Measurements from ENCODE around the gene CLIP1. TPM values are rescaled to one million over a fixed set of nuclear protein-coding genes. Genes with fewer than 3 reads are reported as not detected.

Gene CLIP1
- polyA plus RNA-seq, 1 of the 3 experiments (the other 2 are of a cell fraction), result 33.9 TPM

- H3K9me3 ChIP-seq, result no peaks in the 10 kb centered on the region
- H2AFZ ChIP-seq (ENCODE audit: low read depth), result no peak overlapping the region
- H3K27ac ChIP-seq (ENCODE audit: low read depth in 2 of 2, low read length in 1 of 2), result no peak overlapping the region
- ChIA-PET POLR2A (no interaction called here), CTCF (no interaction called here)
- no peaks in the 10 kb centered on the region for H4K20me1 ChIP-seq (ENCODE audit: insufficient read depth)
- H3F3A ChIP-seq (replicated peaks; ENCODE audit: insufficient read depth), result peaks cover 6% of the 10 kb centered on the region
- no peaks in the 10 kb centered on the region for H3K27me3 ChIP-seq (ENCODE audit: insufficient read depth)
- H3K9me2 ChIP-seq, result no peaks in the 10 kb centered on the region
- no peak overlapping the region for H3K9ac ChIP-seq
- no peak overlapping the region for H3K4me2 ChIP-seq
- H3K4me1 ChIP-seq (ENCODE audit: control insufficient read depth in 1 of 2, insufficient read depth in 2 of 2, low read depth in 1 of 2, low read length in 1 of 2), result 0 out of 4 replicates have a peak, but pooled peaks cover 0 to 9% of the 10 kb centered on the region in 2 experiments
- no peak overlapping the region for H3K4me3 ChIP-seq (ENCODE audit: low read depth in 2 of 2, low read length in 1 of 2)
- no peaks in the 10 kb centered on the region for H3K79me2 ChIP-seq (ENCODE audit: insufficient read depth)
- H3K36me3 ChIP-seq (replicated peaks in 1 of 2; ENCODE audit: control insufficient read depth in 1 of 2, insufficient read depth in 2 of 2, low read length in 1 of 2), result peaks cover 19 to 57% of the 10 kb centered on the region in 2 experiments
- TF ChIP-seq SMC3 (IDR thresholded peaks at IDR 0.05; ENCODE audit: low read depth, low read length), result no peak
- TF ChIP-seq EZH2phosphoT487 (IDR thresholded peaks at IDR 0.05; ENCODE audit: borderline replicate concordance, low read depth), result no peak
- no peak for TF ChIP-seq NFIC (IDR thresholded peaks at IDR 0.05; ENCODE audit: borderline replicate concordance)
- TF ChIP-seq MEF2A (IDR thresholded peaks at IDR 0.05; ENCODE audit: borderline replicate concordance, low read depth), result no peak
- TF ChIP-seq YY1 (IDR thresholded peaks at IDR 0.05; ENCODE audit: low read depth), result no peak
- no peak for TF ChIP-seq USF1 (IDR thresholded peaks at IDR 0.05; ENCODE audit: borderline replicate concordance, low read depth)
- TF ChIP-seq, protein P1, sequence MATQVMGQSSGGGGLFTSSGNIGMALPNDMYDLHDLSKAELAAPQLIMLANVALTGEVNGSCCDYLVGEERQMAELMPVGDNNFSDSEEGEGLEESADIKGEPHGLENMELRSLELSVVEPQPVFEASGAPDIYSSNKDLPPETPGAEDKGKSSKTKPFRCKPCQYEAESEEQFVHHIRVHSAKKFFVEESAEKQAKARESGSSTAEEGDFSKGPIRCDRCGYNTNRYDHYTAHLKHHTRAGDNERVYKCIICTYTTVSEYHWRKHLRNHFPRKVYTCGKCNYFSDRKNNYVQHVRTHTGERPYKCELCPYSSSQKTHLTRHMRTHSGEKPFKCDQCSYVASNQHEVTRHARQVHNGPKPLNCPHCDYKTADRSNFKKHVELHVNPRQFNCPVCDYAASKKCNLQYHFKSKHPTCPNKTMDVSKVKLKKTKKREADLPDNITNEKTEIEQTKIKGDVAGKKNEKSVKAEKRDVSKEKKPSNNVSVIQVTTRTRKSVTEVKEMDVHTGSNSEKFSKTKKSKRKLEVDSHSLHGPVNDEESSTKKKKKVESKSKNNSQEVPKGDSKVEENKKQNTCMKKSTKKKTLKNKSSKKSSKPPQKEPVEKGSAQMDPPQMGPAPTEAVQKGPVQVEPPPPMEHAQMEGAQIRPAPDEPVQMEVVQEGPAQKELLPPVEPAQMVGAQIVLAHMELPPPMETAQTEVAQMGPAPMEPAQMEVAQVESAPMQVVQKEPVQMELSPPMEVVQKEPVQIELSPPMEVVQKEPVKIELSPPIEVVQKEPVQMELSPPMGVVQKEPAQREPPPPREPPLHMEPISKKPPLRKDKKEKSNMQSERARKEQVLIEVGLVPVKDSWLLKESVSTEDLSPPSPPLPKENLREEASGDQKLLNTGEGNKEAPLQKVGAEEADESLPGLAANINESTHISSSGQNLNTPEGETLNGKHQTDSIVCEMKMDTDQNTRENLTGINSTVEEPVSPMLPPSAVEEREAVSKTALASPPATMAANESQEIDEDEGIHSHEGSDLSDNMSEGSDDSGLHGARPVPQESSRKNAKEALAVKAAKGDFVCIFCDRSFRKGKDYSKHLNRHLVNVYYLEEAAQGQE (IDR thresholded peaks at IDR 0.05; ENCODE audit: low read depth, low read length), result no peak
- TF ChIP-seq CTCF (IDR thresholded peaks at IDR 0.05), result no peak
- DNase-seq, result no peak
- 95% methylated on average over 5 of the region's 5 CpGs for WGBS (ENCODE audit: low lambda C conversion rate)
Measured at GRCh38 chr12:122326586-122326985, 95.9 kb downstream of the CLIP1 start.

DNA sequence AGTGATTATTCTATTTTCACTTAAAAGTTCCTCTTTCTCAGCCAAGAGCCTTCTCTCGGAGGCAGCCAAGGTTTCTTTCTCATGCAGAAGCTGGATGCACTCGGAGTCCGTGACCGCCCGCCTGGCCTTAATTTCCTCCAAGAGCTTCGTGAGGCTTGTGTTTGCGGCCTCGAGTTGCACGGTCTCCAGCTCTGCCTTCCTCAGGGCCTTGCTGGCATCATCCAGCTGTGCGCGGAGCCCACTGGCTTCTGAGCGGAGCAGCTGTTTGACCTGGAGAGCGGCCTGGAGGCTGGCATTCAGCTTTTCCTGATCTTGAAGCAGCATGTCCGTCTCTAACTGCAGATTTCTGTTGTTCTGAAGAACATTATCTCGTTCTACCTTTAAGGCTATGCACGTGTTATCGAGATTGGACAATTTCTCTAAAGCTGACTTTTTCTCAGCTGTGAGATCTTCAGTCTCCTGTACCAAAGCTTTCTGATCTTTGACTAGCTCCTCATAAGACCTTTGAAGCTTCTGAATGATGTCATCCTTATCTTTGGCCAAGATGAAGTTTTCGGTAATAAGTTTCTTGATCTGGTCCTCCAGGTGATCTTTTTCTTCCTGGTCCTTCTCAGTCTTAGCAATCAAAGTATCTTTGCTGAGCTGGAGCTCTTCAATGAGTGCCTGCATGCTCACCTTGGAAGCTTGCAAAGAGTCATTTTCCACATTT is 99.0 kb downstream of the CLIP1 start:
- Histone ChIP-seq H3F3A (replicated peaks; ENCODE audit: insufficient read depth) (peaks cover 18% of the 10 kb centered on the region), H3K27ac (ENCODE audit: low read depth in 2 of 2, low read length in 1 of 2) (no peak overlapping the region), H3K4me3 (ENCODE audit: low read depth in 2 of 2, low read length in 1 of 2) (no peak overlapping the region), H3K4me2 (no peak overlapping the region), H3K79me2 (ENCODE audit: insufficient read depth) (no peaks in the 10 kb centered on the region), H3K4me1 (ENCODE audit: control insufficient read depth in 1 of 2, insufficient read depth in 2 of 2, low read depth in 1 of 2, low read length in 1 of 2) (peaks cover 0 to 25% of the 10 kb centered on the region in 2 experiments; a peak in 2 of 4 replicates), H3K9me2 (no peaks in the 10 kb centered on the region), H3K27me3 (ENCODE audit: insufficient read depth) (no peaks in the 10 kb centered on the region), H3K9ac (no peak overlapping the region), H2AFZ (ENCODE audit: low read depth) (no peak overlapping the region), H3K36me3 (replicated peaks in 1 of 2; ENCODE audit: control insufficient read depth in 1 of 2, insufficient read depth in 2 of 2, low read length in 1 of 2) (peaks cover 19 to 47% of the 10 kb centered on the region in 2 experiments), H3K9me3 (no peaks in the 10 kb centered on the region), H4K20me1 (ENCODE audit: insufficient read depth) (no peaks in the 10 kb centered on the region)
- ChIA-PET CTCF (interaction anchor here (0.8 to 2.5 kb wide), 5 partner anchors 11 to 200 kb away, joined by 3 to 9 read pairs (median 3); no protein-coding TSS in a partner anchor), POLR2A (no interaction called here)
- 96% methylated on average over 18 of the region's 18 CpGs for WGBS (ENCODE audit: low lambda C conversion rate)
- no peak for DNase-seq
- no peak for TF ChIP-seq CHD2 (IDR thresholded peaks at IDR 0.05; ENCODE audit: low read length, partially characterized antibody)
- TF ChIP-seq EZH2phosphoT487 (IDR thresholded peaks at IDR 0.05; ENCODE audit: borderline replicate concordance, low read depth), result no peak
- TF ChIP-seq ELF1 (IDR thresholded peaks at IDR 0.05), result no peak
- no peak for TF ChIP-seq NRF1 (IDR thresholded peaks at IDR 0.05; ENCODE audit: low read depth, low read length)
- TF ChIP-seq RAD21 (IDR thresholded peaks at IDR 0.05; ENCODE audit: low read length), result no peak
- TF ChIP-seq, protein P2, sequence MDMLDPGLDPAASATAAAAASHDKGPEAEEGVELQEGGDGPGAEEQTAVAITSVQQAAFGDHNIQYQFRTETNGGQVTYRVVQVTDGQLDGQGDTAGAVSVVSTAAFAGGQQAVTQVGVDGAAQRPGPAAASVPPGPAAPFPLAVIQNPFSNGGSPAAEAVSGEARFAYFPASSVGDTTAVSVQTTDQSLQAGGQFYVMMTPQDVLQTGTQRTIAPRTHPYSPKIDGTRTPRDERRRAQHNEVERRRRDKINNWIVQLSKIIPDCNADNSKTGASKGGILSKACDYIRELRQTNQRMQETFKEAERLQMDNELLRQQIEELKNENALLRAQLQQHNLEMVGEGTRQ (IDR thresholded peaks at IDR 0.05; ENCODE audit: borderline replicate concordance, low read depth, low read length), result no peak
- TF ChIP-seq MXI1 (IDR thresholded peaks at IDR 0.05; ENCODE audit: low read depth, low read length), result no peak
- no peak for TF ChIP-seq SMC3 (IDR thresholded peaks at IDR 0.05; ENCODE audit: low read depth, low read length)
- no peak for TF ChIP-seq RCOR1 (IDR thresholded peaks at IDR 0.05; ENCODE audit: low read length)
- TF ChIP-seq MAX (IDR thresholded peaks at IDR 0.05; ENCODE audit: low read depth), result no peak
- no peak for TF ChIP-seq POLR2AphosphoS5 (IDR thresholded peaks at IDR 0.05; ENCODE audit: low read depth, low read length)
